ENCODE measurements around the gene FAM169A.
A peak's percentile ranks its signal among the peaks of the same experiment; 100 is the strongest.
"Not testable (repeated sequence)": the region's sequence is repeated elsewhere in the genome, so short reads cannot be mapped to it uniquely, and the experiment has no call there.

Gene FAM169A

GRCh38 chr5:74791669-74792068, 74.5 kb downstream of the FAM169A start:
- not testable (repeated sequence) for DNase-seq

- no peak for DNase-seq
Observed at GRCh38 chr5:74787424-74787823, 78.8 kb downstream of the FAM169A start.

GRCh38 chr5:74786851-74787250, 79.3 kb downstream of the FAM169A start:
- no peak for DNase-seq

- no peak for DNase-seq
Observed at GRCh38 chr5:74778609-74779008, 87.6 kb downstream of the FAM169A start.

- DNase-seq: no peak
Observed at GRCh38 chr5:74772359-74772758, 93.8 kb downstream of the FAM169A start.

- DNase-seq: no peak
Observed at GRCh38 chr5:74767579-74767913, 98.6 kb downstream of the FAM169A start.

GRCh38 chr5:74766849-74767578, 99.2 kb downstream of the FAM169A start, which contains the start of the genes GFM2 and NSA2:
GFM2 (minus strand) TSS chr5:74767117; CDS start chr5:74763742, 3,375 bp downstream.
NSA2 (plus strand) TSS chr5:74767249; CDS start chr5:74767361, 112 bp downstream.
- peak; percentile 90 to 94 for DNase-seq

- DNase-seq: peak in 1 of 2 donors; percentile 45
Observed at GRCh38 chr5:74766418-74766848, 99.8 kb downstream of the FAM169A start.

GRCh38 chr5:74765929-74766328, 100.3 kb downstream of the FAM169A start:
- no peak for DNase-seq

GRCh38 chr5:74765201-74765600, 101.0 kb downstream of the FAM169A start:
- DNase-seq: no peak

- no peak for DNase-seq
Observed at GRCh38 chr5:74763504-74763903, 102.7 kb downstream of the FAM169A start.

- DNase-seq: no peak
Observed at GRCh38 chr5:74762599-74762998, 103.6 kb downstream of the FAM169A start.

GRCh38 chr5:74761241-74761640, 104.9 kb downstream of the FAM169A start:
- no peak for DNase-seq

- not testable (repeated sequence) for DNase-seq
Observed at GRCh38 chr5:74748742-74749141, 117.4 kb downstream of the FAM169A start.

- DNase-seq: no peak
Observed at GRCh38 chr5:74738406-74738805, 127.8 kb downstream of the FAM169A start.

- no peak for DNase-seq
Observed at GRCh38 chr5:74736759-74737158, 129.4 kb downstream of the FAM169A start.

Measured in CD4-positive, alpha-beta T cell treated with Interleukin-1 beta for 1 hour (primary cell).